HG02973 (cell line): ENCODE measurements around the gene GZF1.
A peak's percentile ranks its signal among the peaks of the same experiment; 100 is the strongest.

Experiments used
- ATAC-seq: cut with Tn5 transposase; IDR thresholded peaks from one replicate; pipeline ENCODE4 v1.9.1; 2021; ENCODE audit warnings: moderate library complexity; ENCODE audit not compliant: unreplicated experiment

Gene GZF1

GRCh38 chr20:23404196-23404595 lies 42.2 kb downstream of the GZF1 start:
- no peak for ATAC-seq

- ATAC-seq = no peak
Observed at GRCh38 chr20:23406880-23407279, 44.9 kb downstream of the GZF1 start.

GRCh38 chr20:23407781-23408464 lies 45.9 kb downstream of the GZF1 start:
- peak; percentile 88 for ATAC-seq

- no peak for ATAC-seq
Observed at GRCh38 chr20:23408957-23409356, 47.0 kb downstream of the GZF1 start.

- no peak for ATAC-seq
Observed at GRCh38 chr20:23409800-23410199, 47.8 kb downstream of the GZF1 start.

GRCh38 chr20:23410916-23411695 lies 49.1 kb downstream of the GZF1 start:
- ATAC-seq = no peak

GRCh38 chr20:23412026-23412425 lies 50.0 kb downstream of the GZF1 start:
- ATAC-seq = no peak

GRCh38 chr20:23413862-23414422 lies 52.0 kb downstream of the GZF1 start:
- ATAC-seq = no peak

GRCh38 chr20:23414526-23415188 lies 52.7 kb downstream of the GZF1 start:
- ATAC-seq = no peak

- no peak for ATAC-seq
Observed at GRCh38 chr20:23415555-23415954, 53.6 kb downstream of the GZF1 start.

- no peak for ATAC-seq
Observed at GRCh38 chr20:23415959-23416583, 54.1 kb downstream of the GZF1 start.

- ATAC-seq = no peak
Observed at GRCh38 chr20:23417861-23418260, 55.9 kb downstream of the GZF1 start.

GRCh38 chr20:23419657-23419994 lies 57.6 kb downstream of the GZF1 start:
- ATAC-seq = no peak

GRCh38 chr20:23419995-23420901 lies 58.3 kb downstream of the GZF1 start:
- peak; percentile 36 for ATAC-seq

- peak; percentile 95 for ATAC-seq
Observed at GRCh38 chr20:23420943-23421931, 59.3 kb downstream of the GZF1 start, which contains the start of gene NAPB. NAPB (minus strand) TSS chr20:23421488; CDS start chr20:23421402, 86 bp downstream.
